ENCODE data around the gene TLE1. TPM values are rescaled to one million over a fixed set of nuclear protein-coding genes. Genes with fewer than 3 reads are reported as not detected.

TLE1 gene
- total RNA-seq, 1 donor from 2014 or later: not detected

DNA sequence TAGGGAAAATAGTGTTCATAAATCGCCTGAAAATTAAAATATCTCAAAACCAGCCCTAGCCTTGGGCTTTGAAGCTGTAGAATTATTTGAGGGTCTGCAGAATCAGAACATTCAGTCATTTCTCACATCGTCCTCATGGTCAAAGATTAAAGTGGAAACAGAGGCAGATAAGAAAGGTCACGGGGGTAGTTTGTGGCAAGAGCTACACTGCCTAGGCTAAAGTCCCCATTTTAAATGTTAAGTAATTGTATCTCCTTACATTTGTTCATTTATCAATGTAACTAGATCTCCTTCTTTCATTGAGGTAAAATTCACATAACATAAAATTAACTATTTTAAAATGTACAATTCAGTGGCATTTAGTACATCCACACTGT is 139.2 kb downstream of the TLE1 start:
- intact Hi-C loops (cut with micrococcal nuclease): no loop called here
- Mint-ChIP-seq H3K9me3 (no peaks in the 10 kb centered on the region), H3K27me3 (no peaks in the 10 kb centered on the region), H3K36me3 (ENCODE audit: low read depth) (no peaks in the 10 kb centered on the region), H3K4me1 (no peaks in the 10 kb centered on the region), H3K27ac (no peak overlapping the region), H3K4me3 (no peak overlapping the region)
- no peak for DNase-seq

GRCh38 chr9:81549500-81550206 is 139.7 kb downstream of the TLE1 start:
- Mint-ChIP-seq H3K36me3 (ENCODE audit: low read depth) (no peaks in the 10 kb centered on the region), H3K27me3 (no peaks in the 10 kb centered on the region), H3K4me1 (no peaks in the 10 kb centered on the region), H3K9me3 (no peaks in the 10 kb centered on the region), H3K27ac (no peak overlapping the region), H3K4me3 (no peak overlapping the region)
- intact Hi-C loops (cut with micrococcal nuclease): no loop called here
- no peak for DNase-seq

- intact Hi-C loops (cut with micrococcal nuclease): no loop called here
- no peaks in the 10 kb centered on the region for H3K4me1 Mint-ChIP-seq
- no peak overlapping the region for H3K27ac Mint-ChIP-seq
- no peaks in the 10 kb centered on the region for H3K9me3 Mint-ChIP-seq
- H3K27me3 Mint-ChIP-seq: no peaks in the 10 kb centered on the region
- no peak overlapping the region for H3K4me3 Mint-ChIP-seq
- no peak for DNase-seq
- no peaks in the 10 kb centered on the region for H3K36me3 Mint-ChIP-seq (ENCODE audit: low read depth)
Observed at GRCh38 chr9:81548911-81549310, 140.4 kb downstream of the TLE1 start.

GRCh38 chr9:81546489-81546888 is 142.9 kb downstream of the TLE1 start:
- H3K4me3 Mint-ChIP-seq: no peak overlapping the region
- H3K27me3 Mint-ChIP-seq: no peaks in the 10 kb centered on the region
- no peaks in the 10 kb centered on the region for H3K4me1 Mint-ChIP-seq
- H3K36me3 Mint-ChIP-seq (ENCODE audit: low read depth): no peaks in the 10 kb centered on the region
- no peak overlapping the region for H3K27ac Mint-ChIP-seq
- DNase-seq: no peak
- intact Hi-C loops (cut with micrococcal nuclease): no loop called here
- no peaks in the 10 kb centered on the region for H3K9me3 Mint-ChIP-seq

- Mint-ChIP-seq H3K4me1 (no peaks in the 10 kb centered on the region), H3K27ac (no peak overlapping the region), H3K36me3 (ENCODE audit: low read depth) (no peaks in the 10 kb centered on the region), H3K4me3 (no peak overlapping the region), H3K27me3 (no peaks in the 10 kb centered on the region), H3K9me3 (no peaks in the 10 kb centered on the region)
- no peak for DNase-seq
- intact Hi-C loops (cut with micrococcal nuclease): no loop called here
Observed at GRCh38 chr9:81543695-81544094, 145.7 kb downstream of the TLE1 start.

GRCh38 chr9:81542118-81542889 is 147.0 kb downstream of the TLE1 start:
- Mint-ChIP-seq H3K36me3 (ENCODE audit: low read depth) (no peaks in the 10 kb centered on the region), H3K27me3 (no peaks in the 10 kb centered on the region), H3K4me3 (no peak overlapping the region), H3K4me1 (no peaks in the 10 kb centered on the region), H3K27ac (no peak overlapping the region), H3K9me3 (no peaks in the 10 kb centered on the region)
- intact Hi-C loops (cut with micrococcal nuclease): no loop called here
- no peak for DNase-seq

DNA sequence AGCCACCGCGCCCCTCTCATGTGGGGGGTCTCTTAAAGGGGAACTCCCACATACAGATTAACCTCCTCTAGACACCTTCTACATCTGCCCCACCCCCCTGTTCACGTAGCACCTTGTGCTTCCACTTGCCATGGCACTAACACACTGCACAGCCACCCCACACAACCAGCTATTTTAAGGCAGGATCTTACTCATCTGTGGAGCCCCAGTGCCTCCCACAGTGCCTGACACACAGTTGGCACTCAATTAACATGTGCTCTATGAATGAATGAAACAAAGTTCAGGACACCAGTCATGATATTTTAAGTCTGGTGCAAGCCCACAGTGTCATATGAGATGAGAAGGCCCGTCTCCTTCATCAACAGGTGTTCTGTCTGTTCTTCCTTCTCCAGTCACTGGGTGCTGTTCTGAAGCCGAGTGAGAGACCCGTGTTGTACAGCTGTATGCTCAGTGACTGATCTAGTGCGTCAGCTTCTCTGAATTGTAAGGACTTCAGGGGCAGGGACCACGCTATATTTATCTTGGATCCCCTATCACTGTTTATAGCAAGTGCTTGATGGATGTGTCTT is 149.1 kb downstream of the TLE1 start:
- no peaks in the 10 kb centered on the region for H3K27me3 Mint-ChIP-seq
- intact Hi-C loops (cut with micrococcal nuclease): no loop called here

DNA sequence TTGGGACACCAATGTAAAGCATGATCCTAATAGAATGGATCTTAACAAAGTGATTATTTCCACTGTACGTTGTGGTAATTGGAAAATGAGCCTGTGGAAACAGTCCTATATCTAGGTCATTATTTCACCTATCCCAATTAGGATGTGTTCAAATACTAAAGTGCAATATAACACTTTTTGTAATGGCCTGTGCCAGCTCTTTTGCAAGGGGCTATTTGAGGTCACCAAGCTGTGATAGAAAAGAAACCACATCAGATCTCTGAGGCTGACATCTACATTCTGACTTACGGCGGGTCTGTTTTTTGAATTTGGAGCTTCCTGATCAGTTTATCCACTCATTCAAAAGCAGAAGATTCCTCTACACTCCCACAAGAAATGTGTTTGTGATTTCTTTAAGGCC is 150.0 kb downstream of the TLE1 start:
- DNase-seq: no peak
- H3K36me3 Mint-ChIP-seq (ENCODE audit: low read depth): no peaks in the 10 kb centered on the region
- H3K9me3 Mint-ChIP-seq: no peaks in the 10 kb centered on the region
- H3K4me3 Mint-ChIP-seq: no peak overlapping the region
- no peaks in the 10 kb centered on the region for H3K27me3 Mint-ChIP-seq
- no peaks in the 10 kb centered on the region for H3K4me1 Mint-ChIP-seq
- intact Hi-C loops (cut with micrococcal nuclease): no loop called here
- H3K27ac Mint-ChIP-seq: no peak overlapping the region

More for the DNA sequence above, 149.1 kb downstream of the TLE1 start:
- no peak overlapping the region for H3K4me3 Mint-ChIP-seq
- H3K36me3 Mint-ChIP-seq (ENCODE audit: low read depth): no peaks in the 10 kb centered on the region
- no peak for DNase-seq
- no peaks in the 10 kb centered on the region for H3K9me3 Mint-ChIP-seq
- no peak overlapping the region for H3K27ac Mint-ChIP-seq
- no peaks in the 10 kb centered on the region for H3K4me1 Mint-ChIP-seq

DNA sequence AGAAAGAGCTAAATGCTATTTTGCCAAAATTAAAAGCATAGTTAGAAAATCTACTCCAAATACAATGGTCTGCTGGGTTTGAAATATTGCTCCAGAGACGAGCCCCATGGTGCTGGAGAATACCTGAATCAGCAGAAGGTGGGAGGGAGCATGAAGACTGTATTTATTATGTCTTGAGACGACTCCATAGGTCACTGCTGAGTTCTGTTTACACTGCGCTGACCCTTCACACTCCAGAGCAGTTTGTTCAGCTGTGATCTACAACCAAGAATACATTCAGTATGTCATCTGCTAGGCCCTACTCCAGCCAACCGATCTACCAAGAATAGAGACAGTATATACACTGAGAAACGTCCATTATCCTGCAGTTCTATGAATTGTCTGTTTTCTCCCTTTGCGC is 150.5 kb downstream of the TLE1 start:
- Mint-ChIP-seq H3K27ac (no peak overlapping the region), H3K4me1 (no peaks in the 10 kb centered on the region), H3K36me3 (ENCODE audit: low read depth) (no peaks in the 10 kb centered on the region), H3K27me3 (no peaks in the 10 kb centered on the region), H3K9me3 (no peaks in the 10 kb centered on the region), H3K4me3 (no peak overlapping the region)
- DNase-seq: no peak
- intact Hi-C loops (cut with micrococcal nuclease): no loop called here

GRCh38 chr9:81537964-81538363 is 151.4 kb downstream of the TLE1 start:
- no peak for DNase-seq
- H3K27me3 Mint-ChIP-seq: no peaks in the 10 kb centered on the region
- H3K4me3 Mint-ChIP-seq: no peak overlapping the region
- intact Hi-C loops (cut with micrococcal nuclease): no loop called here
- no peaks in the 10 kb centered on the region for H3K9me3 Mint-ChIP-seq
- no peak overlapping the region for H3K27ac Mint-ChIP-seq
- no peaks in the 10 kb centered on the region for H3K4me1 Mint-ChIP-seq
- H3K36me3 Mint-ChIP-seq (ENCODE audit: low read depth): no peaks in the 10 kb centered on the region

DNA sequence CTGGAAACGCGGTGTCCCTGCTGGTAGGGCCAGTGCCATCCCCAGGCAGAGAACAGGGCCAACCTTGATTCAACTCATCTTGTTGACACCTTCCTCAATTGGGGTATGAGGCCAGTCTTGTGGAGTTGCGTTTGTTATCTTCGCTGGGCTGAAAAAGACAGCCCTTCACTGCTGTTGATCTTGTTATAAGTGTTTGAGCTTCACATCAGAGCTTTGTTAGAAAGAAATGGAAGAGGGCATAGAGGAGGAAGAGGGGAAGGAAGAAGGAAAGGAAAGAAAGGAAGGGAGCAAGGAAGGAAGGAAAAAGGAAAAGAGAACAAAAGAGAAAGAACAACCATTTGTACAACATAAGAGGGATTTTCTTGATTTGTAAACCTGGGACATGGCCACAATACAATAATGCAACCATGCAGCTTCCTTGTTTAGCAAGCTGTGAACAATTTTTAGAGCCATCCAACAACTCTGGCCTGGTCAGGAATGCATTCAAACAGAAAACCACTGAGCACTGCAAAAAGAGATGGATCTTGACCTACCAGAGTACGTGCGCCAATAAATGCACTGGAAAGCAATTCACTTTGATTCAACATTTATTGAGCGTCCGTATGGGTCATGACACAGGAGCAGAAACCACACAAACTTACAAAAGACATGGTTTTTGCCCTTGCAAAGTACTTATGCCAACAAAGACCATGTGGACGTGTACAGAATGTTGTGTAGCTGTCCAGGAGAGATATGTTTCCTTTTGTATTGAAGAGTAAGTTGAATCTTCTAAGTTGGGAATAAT is 152.9 kb downstream of the TLE1 start:
- intact Hi-C loops (cut with micrococcal nuclease): no loop called here
- Mint-ChIP-seq H3K4me1 (no peaks in the 10 kb centered on the region), H3K27me3 (no peaks in the 10 kb centered on the region), H3K9me3 (no peaks in the 10 kb centered on the region), H3K36me3 (ENCODE audit: low read depth) (no peaks in the 10 kb centered on the region), H3K4me3 (no peak overlapping the region), H3K27ac (no peak overlapping the region)
- DNase-seq: no peak

DNA sequence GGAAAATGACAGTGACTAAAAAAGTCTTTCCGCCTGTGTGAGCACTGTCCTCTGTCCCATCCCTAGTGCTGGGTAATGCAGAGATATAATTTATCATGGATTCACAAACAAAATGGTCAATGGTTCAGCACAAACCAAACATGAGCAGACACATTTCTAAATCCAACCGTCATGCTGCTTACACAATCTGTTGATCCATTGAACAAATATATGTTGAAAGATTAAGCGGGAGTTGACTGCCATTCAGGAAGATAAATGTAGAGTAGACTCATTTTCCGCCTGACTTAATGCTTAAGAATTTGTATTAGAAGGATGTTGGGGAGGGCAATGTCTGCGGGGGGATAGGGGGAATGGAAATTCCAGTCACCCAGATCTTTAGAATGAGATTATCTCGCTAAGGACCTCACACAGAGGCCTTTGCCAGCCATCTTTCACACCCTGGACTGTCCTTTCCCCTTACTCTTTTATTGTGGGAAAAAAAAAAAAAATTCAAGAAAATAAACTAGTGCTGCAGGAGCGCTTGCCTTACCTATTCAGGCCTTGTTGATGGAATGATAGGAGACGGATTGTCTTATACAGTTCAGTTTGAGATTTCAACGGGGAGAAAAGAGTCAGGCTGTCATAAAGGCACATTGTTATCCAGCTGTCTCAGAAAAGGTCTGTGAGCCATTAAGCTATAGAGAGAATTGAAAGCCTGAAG is 153.7 kb downstream of the TLE1 start:
- DNase-seq: no peak
- Mint-ChIP-seq H3K4me3 (no peak overlapping the region), H3K36me3 (ENCODE audit: low read depth) (no peaks in the 10 kb centered on the region), H3K27me3 (no peaks in the 10 kb centered on the region), H3K27ac (no peak overlapping the region), H3K9me3 (no peaks in the 10 kb centered on the region), H3K4me1 (no peaks in the 10 kb centered on the region)
- intact Hi-C loops (cut with micrococcal nuclease): no loop called here

GRCh38 chr9:81534138-81534875 is 155.0 kb downstream of the TLE1 start:
- Mint-ChIP-seq H3K4me1 (no peaks in the 10 kb centered on the region), H3K36me3 (ENCODE audit: low read depth) (no peaks in the 10 kb centered on the region), H3K27me3 (no peaks in the 10 kb centered on the region), H3K4me3 (no peak overlapping the region), H3K9me3 (no peaks in the 10 kb centered on the region), H3K27ac (no peak overlapping the region)
- DNase-seq: no peak
- intact Hi-C loops (cut with micrococcal nuclease): no loop called here
